ENCODE data around the gene IER2. TPM values are rescaled to one million over a fixed set of nuclear protein-coding genes. Genes with fewer than 3 reads are reported as not detected.
A peak's percentile ranks its signal among the peaks of the same experiment; 100 is the strongest.

IER2 gene
- total and polyA plus RNA-seq, 9 of the 15 experiments (the other 6 are each of a cell fraction or from before 2014, with no cell fraction given): 4.5 to 205 (median 23.7) TPM

- TF ChIP-seq CHD7 (IDR thresholded peaks at IDR 0.05; ENCODE audit: low read depth, low read length): no peak
- TF ChIP-seq MGA (IDR thresholded peaks at IDR 0.05): peak; percentile 52; the same call in 1 of the 2 replicates
- peak; percentile 82 for TF ChIP-seq FIP1L1 (IDR thresholded peaks at IDR 0.05; ENCODE audit: low read depth, low read length, poor library complexity, severe bottlenecking)
Observed at GRCh38 chr19:13104360-13104847, 45.8 kb upstream of the IER2 start (continued).
